GM18520 (cell line): ENCODE results near the gene SLC34A3.

Source experiments
- ATAC-seq: cut with Tn5 transposase; IDR thresholded peaks from one replicate; pipeline ENCODE4 v1.9.1; 2021; ENCODE audit not compliant: unreplicated experiment

The SLC34A3 gene

DNA sequence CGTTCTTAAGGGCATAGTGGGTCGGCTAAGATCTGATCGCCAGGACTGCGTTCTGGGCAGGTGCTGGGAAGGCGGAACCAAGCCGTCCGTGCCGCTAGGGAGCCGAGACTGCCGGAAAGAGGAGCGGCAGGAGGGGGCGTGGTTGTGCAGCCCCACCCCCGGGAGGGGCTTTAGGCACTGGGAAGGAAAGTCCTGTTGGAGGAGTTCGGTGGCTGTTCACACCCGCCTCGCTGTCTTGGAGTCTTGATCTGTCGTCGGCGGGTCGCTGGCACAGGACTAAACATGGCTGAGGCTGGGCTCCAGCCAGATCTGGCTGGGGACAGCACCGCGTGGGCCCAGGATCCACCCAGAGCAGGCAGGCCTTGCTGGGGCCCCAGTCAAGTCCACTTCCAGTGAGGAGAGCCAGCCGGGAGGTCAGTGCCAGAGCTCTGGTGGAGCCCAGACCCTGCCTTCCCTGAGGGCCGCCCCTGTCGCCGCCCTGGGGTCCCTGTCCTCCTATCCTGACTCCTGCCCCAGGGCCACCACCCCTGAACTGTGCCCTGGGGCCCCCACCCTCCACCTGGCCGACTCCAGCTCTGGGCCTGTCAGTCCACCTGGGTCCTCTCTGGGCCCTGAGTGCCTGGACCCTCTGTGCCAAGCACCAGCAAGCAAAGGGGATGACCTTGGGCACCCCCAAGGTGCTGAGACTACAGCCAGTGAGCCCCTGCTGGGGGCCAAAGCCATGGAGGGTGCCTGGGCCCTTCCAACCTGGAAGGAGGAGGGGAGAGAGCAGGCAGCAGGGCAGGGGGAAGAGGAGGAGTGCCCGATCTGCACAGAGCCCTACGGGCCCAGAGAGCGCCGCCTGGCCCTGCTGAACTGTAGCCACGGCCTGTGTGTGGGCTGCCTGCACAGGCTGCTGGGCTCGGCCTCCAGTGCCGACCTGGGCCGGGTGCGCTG, 13.2 kb upstream of the SLC34A3 start:
- no peak for ATAC-seq

DNA sequence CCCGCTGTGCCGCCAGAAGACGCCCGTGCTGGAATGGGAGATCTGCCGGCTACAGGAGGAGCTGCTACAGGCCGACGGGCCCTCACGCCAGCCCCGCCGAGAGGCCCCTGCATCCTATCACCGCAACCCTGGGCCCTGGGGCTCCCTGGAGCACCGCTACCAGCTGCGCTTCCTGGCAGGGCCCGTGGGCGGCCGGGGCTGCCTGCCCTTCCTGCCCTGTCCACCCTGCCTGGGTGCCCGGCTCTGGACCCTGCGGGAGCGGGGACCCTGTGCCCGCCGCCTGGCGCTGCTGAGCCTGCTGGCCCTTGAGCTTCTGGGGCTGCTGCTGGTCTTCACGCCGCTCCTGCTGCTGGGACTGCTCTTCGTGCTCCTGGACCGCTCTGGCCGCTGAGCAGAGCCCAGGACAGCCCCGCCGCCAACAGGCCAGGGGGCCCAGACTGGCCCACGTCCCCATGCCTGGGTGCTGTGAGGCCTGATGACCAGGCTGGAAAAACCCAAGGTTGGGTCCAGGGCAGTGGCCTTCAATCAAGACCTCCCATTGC, 12.4 kb upstream of the SLC34A3 start:
- no peak for ATAC-seq

DNA sequence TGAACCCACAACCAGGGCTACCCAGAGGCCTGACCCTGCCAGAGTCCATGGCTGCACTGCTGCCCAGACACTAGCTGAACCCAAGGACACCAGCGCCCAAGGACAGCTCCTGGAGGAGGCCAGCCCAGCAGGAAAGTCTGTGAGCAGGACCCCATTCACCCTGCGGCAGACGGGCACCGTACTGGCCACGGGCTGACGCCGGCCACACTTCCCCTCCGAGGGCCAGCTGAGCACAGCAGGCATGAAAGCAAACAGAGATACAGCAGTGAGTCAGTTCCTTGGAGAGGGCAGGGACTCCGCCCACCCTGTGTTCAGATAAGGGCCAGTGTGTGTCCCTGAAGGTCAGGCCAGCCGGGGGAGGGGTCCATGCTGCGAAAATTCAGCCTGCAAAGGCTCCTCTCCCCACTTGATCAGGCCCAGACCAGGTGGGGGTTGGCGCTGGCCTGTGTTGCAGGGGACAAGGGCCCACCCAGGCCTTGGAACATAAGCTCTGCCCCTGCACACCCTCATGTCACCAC, 11.9 kb upstream of the SLC34A3 start:
- ATAC-seq = no peak

DNA sequence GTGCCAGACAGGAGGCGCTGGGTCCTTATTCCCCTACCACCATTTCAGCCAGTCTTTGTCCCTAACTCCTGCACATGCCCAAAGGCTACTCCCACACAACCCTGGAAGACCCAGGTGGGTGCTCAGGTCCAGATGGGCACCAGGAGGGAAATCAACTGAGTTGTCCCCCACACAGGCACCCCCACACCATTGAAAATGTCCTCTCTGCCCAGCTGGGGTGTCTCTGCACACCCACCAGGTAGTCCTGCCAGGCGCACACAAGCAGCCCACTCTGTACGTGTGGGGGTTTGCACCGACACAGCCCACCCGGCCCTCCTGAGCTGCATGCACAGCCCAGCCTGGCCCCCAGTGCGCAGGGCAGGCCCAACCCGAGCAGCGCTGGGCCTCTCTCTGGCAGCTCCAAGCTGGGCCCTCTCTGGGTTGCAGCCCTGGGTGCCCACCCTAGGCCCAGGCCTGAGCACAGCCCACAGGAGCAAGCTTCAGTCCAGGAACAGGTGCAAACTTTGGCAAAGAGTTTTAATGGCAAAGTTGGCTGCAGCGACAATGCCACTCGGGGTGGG, 10.9 kb upstream of the SLC34A3 start:
- no peak for ATAC-seq

DNA sequence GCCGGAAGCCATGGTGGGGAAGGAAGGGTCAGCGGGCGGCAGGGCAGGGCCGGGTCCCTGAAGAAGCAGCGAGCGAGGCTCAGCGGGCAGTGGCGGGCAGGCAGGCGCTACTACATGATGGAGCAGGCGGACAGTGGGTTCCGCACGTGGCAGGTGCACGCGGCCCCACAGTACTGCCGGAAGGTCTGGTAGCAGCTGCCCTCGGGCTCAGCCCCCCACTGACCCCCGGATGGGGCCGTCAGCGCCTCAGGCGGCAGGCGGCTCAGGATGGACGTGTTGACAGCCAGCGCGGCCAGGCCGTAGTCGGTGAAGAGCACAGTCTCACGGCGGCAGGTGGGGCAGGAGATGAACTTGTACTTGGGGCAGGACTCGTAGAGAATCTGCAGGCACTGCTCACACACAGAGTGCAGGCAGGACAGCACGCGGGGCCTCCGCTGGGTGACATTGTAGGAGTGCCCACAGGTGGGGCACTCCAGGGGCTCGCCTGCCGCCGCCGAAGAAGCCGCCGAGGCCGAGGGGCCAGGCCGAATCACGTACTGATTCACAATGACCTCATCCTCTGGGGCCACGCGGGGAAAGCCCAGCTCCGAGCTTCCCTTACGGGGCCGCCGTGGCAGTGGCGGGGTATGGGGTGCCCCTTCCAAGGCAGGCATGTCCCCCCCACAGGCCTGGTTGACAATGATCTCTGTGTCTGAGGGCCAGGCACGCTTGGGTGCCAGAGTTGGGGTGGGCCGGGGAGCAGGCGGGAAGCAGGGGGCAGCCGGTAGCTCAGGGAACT, 10.2 kb upstream of the SLC34A3 start:
- no peak for ATAC-seq

DNA sequence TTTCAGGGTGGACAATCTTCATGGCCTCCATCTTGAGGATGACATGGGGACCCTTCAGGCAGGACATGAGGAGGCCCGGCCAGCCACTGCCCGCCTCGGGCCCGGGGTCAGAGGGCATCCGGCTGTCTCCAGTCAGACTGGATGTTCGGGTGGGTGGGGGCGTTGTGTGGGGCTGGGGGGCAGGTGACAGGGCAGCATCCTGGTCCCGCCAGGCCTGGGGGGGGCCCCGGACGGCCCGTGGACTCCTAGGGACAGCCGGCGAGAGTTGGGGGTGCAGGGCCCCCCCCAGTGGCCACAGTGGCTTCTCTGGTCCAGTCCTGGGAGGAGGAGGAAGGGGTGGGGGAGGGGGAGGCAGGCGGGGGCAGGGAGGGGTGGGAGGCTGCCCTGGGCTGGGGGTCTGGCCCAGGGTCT, 9.6 kb upstream of the SLC34A3 start:
- no peak for ATAC-seq

DNA sequence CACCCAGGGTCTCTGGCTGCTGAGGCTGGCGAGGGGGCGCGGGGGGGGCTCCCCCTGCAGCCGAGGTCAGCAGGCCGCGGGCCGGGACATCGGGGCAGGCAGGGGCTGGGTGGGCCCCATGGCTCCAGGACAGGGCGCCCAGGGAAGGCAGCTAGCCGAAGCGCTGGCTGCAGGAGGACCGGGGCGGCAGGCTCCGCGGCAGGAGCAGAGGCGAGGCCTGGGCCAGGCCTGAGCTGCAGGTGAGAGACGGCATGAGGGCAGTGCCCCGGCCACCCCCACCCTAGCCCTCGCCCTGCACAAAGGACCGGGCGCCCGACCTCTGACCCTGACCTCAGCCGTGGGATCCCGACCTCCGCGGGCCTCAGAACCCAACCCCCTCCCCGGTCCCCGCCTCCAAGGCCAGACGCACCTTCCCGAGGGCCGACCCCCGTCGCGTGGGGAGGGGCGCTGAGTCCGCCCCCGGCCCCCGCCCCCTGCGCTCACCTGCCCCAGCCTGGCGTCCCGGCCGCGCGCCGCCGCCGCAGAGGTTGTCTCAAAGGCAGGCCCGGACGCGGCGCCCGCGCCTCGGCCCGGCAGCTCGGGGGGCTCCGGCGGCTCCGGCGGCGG, 9.1 kb upstream of the SLC34A3 start:
- no peak for ATAC-seq

DNA sequence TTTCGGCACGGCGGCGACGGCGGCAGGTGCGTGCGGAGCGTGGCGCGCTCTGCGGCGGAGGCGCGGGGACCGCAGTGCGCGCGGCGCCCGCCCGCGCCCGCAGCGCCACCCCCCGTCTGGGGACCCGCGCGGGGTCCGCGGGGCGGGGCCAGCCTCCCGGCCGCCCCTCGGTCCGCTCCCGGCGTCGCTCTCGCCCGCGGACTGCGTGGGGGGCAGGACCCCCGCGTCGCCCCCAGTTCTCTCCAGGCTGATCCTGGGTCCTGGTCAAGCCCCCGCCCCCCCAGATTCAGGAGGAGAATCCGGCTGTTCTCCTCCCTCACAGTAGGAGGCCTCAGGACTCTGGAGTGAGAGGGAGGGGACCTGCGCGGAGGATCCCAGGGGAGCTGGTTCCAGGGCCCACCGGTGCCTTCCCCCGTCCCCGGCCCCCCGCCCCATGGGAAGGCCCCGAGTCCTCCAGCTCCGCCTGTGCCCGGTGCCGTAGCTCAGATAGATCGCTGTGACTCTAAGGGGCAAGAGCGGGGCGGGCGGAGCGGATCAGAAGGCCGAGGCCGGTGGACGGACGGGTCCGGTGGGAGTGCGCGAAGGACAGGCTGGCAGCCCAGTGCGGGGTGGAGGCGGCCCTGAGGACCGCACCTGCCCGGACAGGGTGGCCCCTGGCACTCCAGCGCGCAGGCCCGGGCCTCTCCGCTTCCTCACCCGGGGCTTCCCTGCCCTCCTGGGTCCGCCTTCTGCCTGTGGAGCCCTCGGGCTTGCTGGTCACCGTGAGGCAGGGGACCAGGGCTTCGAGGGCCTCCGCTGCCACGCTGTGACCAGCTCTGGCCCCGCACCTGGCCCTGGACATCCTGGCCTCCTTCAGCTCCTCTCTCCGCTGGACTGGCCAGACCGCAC, 8.3 kb upstream of the SLC34A3 start, which contains the start of gene RNF208:
Gene RNF208, minus strand, starts transcription at position 51 of the 888 bp plus-strand sequence. CDS start 1,028 bp downstream, outside the sequence.
- no peak for ATAC-seq

DNA sequence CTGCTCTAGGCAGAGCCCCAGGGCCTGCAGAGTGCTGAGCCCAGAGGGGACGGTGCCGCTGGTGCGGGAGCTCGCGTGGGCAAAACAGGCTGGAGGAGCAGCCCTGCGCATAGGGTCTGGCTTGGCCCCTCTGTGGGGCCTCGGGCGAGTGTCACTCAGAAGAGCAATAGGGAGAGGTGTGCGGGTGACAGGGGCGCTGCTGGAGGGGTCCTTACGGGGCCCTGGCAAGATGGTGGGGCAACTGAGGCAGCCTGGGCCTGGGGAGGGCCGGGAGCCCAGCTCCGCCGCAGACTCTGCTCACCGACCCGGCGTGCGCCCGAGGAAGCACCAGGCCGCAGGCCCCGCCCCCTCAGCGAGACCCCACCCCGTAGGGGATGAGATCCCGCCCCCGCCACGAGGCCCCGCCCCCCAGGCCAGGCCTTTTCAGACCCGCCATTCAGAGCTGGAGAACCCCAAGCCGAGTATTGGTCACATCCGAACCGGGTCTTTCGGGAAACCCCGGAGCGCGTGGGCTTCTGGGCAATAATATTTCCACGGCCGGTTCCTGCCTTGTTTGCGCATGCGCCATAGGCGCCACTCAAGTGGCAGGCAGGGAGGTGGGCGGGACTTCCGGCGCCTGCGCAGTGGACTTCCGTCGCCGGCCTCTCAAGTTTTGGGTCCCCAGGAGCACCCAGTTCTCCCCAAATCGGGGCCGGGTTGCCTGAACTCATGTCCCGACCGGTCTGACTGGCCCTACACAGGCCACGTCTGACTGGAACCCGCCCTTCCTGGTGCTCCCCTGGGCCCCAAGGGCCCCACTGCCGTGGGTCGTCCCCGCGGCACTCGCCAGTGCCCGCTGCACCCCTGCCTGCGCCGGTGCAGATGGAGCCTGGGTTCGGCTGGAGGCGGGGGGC, 7.4 kb upstream of the SLC34A3 start:
- ATAC-seq = peak; percentile 75

DNA sequence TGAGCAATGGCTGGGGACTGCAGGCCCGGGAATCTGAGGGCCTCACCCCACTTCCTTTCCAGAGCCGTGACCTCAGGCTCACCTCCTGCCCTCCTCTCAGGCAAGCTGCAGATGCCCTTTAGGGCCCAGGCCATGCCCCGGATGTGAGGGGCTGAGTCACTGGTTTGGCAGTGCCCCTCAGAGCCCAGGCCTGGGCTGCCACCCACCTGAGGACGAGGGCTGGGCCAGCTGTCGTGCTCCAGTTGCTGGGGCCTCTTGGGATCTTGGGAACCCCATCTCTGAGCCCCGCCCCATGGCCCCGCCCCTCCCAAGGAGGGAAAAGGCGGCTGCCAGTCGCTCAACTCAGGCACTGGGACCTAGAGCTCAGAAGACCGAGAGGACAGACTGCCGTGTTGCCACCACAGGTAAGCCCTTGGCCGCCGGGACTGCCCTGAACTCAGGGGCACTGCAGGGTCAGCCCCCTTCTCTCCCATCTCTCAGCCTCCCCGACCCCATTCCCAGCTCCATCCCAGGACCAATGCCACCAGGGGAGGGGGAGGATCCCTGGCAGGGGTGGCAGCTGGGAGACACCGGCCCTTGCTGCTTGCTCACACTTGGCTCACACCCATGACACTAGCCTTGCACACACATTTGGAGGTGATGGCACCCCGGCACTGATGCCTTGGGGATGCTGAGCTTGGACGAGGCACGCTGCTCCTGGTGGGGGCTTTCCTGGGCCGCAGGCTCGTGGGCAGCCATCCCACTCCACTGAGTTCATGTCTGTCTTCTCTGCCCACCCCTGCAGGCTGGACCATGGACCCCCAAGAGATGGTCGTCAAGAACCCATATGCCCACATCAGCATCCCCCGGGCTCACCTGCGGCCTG, 5.6 kb upstream of the SLC34A3 start, which contains the start of gene CYSRT1:
Gene CYSRT1, plus strand, starts transcription at position 345 of the 865 bp plus-strand sequence. Its CDS starts 448 bp downstream, at position 793.
- no peak for ATAC-seq

DNA sequence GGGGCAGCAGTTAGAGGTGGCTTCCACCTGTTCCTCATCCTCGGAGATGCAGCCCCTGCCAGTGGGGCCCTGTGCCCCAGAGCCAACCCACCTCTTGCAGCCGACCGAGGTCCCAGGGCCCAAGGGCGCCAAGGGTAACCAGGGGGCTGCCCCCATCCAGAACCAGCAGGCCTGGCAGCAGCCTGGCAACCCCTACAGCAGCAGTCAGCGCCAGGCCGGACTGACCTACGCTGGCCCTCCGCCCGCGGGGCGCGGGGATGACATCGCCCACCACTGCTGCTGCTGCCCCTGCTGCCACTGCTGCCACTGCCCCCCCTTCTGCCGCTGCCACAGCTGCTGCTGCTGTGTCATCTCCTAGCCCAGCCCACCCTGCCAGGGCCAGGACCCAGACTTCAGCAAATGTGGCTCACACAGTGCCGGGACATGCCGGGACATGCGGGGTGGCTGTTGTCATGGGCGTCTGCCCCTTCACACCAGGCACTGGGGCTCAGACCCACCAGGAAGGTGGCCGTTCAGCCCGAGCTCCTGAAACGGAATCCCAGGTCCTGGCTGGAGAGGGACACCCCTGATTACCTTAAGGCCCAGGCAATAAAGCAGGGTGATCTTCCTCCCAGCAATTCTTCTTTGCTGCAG, 4.9 kb upstream of the SLC34A3 start:
- no peak for ATAC-seq

DNA sequence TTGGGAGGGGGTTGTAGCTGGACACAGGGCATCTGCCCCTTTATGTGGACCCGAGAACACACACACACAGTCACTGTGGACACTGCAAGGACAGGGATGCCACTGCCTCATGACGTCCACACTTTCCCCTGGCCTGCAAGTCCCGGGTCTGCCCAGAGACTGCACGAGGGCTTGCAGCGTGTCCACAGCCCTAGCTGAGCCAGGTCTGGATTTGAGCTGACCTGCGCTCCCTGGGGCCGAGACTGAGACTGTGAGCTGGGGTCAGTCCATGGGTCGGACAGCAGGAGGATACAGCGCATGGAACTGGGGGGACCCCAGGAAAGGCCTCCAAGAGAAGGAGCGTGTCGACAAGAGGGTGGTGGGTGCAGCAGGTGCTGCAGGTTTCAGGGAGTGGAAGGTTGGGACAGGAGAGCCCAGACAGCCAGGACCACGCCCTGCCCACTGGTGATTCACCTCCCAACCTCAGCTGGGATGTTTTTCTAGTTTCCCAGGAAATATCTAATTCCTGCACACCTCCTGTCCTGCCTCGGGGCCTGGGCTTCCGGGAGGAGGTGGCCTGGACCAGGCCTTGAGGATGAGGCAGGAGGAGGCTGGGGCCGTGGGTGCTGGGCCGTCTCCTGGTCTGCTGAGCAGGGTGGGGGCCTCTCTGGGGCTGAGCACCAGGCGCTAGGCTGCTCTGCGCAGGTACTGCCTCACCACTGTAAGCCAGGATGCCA, 4.2 kb upstream of the SLC34A3 start:
- no peak for ATAC-seq

DNA sequence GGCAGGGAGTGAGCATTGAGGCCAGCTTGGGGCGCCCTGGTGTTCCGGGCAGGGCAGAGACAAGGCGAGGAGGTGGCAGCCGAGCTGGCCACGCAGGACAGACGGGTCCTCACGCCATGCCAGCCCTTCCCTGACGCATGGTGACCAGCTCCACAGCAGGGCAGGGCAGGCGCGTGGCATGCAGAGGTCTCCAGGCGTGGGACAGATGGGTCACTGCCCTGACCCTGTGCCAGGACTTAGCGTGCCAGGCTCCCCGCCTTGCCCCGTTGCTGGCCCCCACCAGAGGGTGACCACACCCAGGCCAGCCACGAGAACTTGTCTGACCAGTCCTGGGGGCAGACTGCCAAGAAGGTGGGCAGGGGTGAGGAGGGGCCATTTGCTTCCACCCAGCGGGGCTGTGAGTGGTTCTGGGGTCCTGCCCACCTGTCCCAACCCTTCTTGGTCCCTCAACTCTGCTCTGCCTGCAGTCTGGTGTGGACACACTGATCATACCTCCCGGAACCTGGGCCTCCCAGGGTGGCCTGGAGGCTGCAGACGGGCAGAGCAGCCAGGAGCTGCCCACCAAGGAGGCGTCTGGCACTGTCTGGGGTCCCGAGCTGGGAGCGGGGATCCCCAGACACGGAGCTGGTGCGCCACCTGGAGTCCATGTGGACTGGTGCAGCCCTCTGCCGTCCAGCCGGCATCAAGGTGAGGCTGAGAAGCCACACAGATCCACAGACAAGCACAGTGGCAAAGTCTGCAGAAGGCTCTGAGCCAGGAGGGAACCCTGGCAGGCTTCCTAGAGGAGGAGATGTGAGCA, 3.4 kb upstream of the SLC34A3 start, which contains the start of gene RNF224:
Gene RNF224, plus strand, starts transcription at position 449 of the 799 bp plus-strand sequence. CDS start 834 bp downstream, outside the sequence.
- no peak for ATAC-seq

DNA sequence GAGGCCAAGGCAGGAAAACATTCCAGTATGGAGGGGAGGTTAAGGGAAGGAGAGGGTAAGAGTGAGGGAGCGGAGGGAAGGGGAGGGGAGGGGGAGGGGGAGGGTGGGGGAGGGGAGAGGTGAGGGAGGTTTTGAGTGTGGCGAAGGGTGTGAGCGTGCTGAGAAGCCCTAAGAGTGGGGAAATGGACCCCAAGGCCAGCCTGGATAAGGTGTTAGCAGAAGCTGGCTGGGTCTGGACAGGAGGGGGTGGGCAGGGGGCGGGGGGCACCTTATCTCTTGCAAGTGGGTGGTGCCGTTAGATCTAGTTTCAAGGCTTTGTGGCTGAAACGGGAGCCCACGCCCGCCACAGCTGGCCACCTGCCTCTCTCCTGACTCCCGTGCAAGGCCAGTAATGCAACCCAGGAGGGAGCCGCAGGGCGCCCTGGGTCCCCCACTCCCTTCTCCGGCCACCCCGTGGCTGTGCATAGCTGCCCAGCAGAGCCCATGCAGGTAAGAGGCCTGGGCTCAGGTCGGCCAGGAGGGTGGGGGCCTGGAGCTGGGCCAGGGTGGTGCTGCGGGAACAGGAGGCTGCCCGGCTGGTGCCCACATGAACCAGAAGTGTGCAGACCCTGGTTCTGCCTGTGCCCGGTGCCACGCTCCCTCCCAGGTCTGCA, 2.7 kb upstream of the SLC34A3 start:
- ATAC-seq = no peak

DNA sequence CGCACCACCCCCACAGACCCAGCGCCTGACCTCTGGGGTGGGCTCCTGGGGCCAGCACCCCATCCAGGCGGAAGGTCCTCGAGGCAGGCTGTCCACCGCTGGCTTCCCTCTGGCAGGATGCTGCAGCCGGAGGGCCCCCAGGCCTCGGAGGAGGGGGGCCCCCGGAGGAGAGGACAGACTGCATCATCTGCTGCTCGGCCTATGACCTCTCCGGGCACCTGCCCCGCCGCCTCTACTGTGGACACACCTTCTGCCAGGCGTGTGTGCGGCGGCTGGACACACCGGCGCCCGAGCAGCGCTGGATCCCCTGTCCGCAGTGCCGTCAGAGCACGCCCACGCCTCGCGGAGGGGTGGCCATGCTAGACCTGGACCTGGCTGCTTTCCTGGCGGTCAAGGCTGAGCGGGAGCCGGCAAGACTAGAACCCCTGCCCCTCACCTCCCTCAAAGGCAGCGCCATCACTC, 2.2 kb upstream of the SLC34A3 start:
- no peak for ATAC-seq
